ENCODE results near the gene CLCA4.
"Not testable (repeated sequence)": the region's sequence is repeated elsewhere in the genome, so short reads cannot be mapped to it uniquely, and the experiment has no call there.

The CLCA4 gene

GRCh38 chr1:86606080-86606479 lies 59.2 kb downstream of the CLCA4 start:
- H3K27ac ChIP-seq; DNase-seq (ENCODE audit: low read depth, low spot score): not testable (repeated sequence)

- H3K27ac ChIP-seq: peak overlapping the region; percentile 64
- DNase-seq (ENCODE audit: low read depth, low spot score): no peak
Measured at GRCh38 chr1:86616433-86616832, 69.6 kb downstream of the CLCA4 start.

- DNase-seq (ENCODE audit: low read depth, low spot score): peak; percentile 95
- peak overlapping the region; percentile 64 for H3K27ac ChIP-seq
Measured at GRCh38 chr1:86616871-86617270, 70.0 kb downstream of the CLCA4 start.

GRCh38 chr1:86618358-86618757 lies 71.5 kb downstream of the CLCA4 start:
- no peak for DNase-seq (ENCODE audit: low read depth, low spot score)
- H3K27ac ChIP-seq: peak overlapping the region; percentile 64

- H3K27ac ChIP-seq: no peak overlapping the region
- no peak for DNase-seq (ENCODE audit: low read depth, low spot score)
Measured at GRCh38 chr1:86619313-86619712, 72.4 kb downstream of the CLCA4 start.

GRCh38 chr1:86621286-86621685 lies 74.4 kb downstream of the CLCA4 start:
- H3K27ac ChIP-seq: no peak overlapping the region
- DNase-seq (ENCODE audit: low read depth, low spot score): no peak

All from epithelial cell of prostate (primary cell).